Femur (tissue), 1 donor: ENCODE results near the gene RBM17.
"Not testable (repeated sequence)": the region's sequence is repeated elsewhere in the genome, so short reads cannot be mapped to it uniquely, and the experiment has no call there.

Source experiments
- DNase-seq: peaks from one replicate; pipeline ENCODE4 v3.0.0-alpha.2; 2017

Gene RBM17

GRCh38 chr10:6056411-6057135 lies 32.3 kb upstream of the RBM17 start:
- no peak for DNase-seq

- DNase-seq: no peak
Measured at GRCh38 chr10:6058682-6059475, 30.0 kb upstream of the RBM17 start.

- no peak for DNase-seq
Measured at GRCh38 chr10:6059506-6059905, 29.3 kb upstream of the RBM17 start.

GRCh38 chr10:6061056-6061455 lies 27.8 kb upstream of the RBM17 start:
- DNase-seq: no peak

GRCh38 chr10:6062101-6062771 lies 26.6 kb upstream of the RBM17 start, which contains the start of gene IL2RA:
TSS of gene IL2RA (minus strand) at chr10:6062367. CDS start at chr10:6062151, 216 bp downstream.
- no peak for DNase-seq

- no peak for DNase-seq
Measured at GRCh38 chr10:6064119-6064518, 24.7 kb upstream of the RBM17 start.

GRCh38 chr10:6064726-6065125 lies 24.1 kb upstream of the RBM17 start:
- DNase-seq: not testable (repeated sequence)

GRCh38 chr10:6065406-6065805 lies 23.4 kb upstream of the RBM17 start:
- DNase-seq: no peak

- no peak for DNase-seq
Measured at GRCh38 chr10:6065835-6066234, 23.0 kb upstream of the RBM17 start.

- DNase-seq: no peak
Measured at GRCh38 chr10:6067457-6067856, 21.4 kb upstream of the RBM17 start.

GRCh38 chr10:6068006-6068405 lies 20.8 kb upstream of the RBM17 start:
- no peak for DNase-seq

GRCh38 chr10:6068422-6068821 lies 20.4 kb upstream of the RBM17 start:
- peak; percentile 29 for DNase-seq

- DNase-seq: no peak
Measured at GRCh38 chr10:6069081-6069931, 19.5 kb upstream of the RBM17 start.

GRCh38 chr10:6070660-6071059 lies 18.2 kb upstream of the RBM17 start:
- no peak for DNase-seq

GRCh38 chr10:6071181-6072175 lies 17.4 kb upstream of the RBM17 start:
- DNase-seq: no peak

- DNase-seq: no peak
Measured at GRCh38 chr10:6072215-6072934, 16.5 kb upstream of the RBM17 start.

- DNase-seq: no peak
Measured at GRCh38 chr10:6074489-6075301, 14.1 kb upstream of the RBM17 start.

GRCh38 chr10:6077071-6077675 lies 11.7 kb upstream of the RBM17 start:
- DNase-seq: no peak

- DNase-seq: no peak
Measured at GRCh38 chr10:6079044-6079443, 9.8 kb upstream of the RBM17 start.
